Urothelium cell line (cell line): ENCODE measurements around the gene ABHD5.
A peak's percentile ranks its signal among the peaks of the same experiment; 100 is the strongest.

Source experiments
- DNase-seq: peaks from one replicate; pipeline ENCODE4 v3.0.0; 2011; ENCODE audit warnings: low spot score, mixed read lengths
- FAIRE-seq: peaks from 2 replicates; lab custom pipeline; 2011; peaks lifted over from hg19 to GRCh38; lab: Jason Lieb, UNC

ABHD5 gene

DNA sequence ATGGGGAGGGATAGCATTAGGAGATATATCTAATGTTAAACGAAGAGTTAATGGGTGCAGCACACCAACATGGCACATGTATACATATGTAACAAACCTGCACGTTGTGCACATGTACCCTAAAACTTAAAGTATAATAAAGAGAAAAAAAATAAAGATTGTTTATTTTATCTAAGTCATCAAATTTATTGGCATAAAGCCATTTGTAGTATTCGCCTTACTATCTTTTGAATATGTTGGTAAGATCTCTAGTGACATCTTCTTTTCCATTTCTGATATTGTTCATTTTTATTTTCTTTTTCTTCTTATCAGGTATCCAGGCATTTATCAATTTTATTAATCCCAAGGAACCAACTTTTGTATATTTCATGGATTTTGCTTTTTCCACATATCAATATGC is 5.8 kb upstream of the ABHD5 start:
- FAIRE-seq (no peak), DNase-seq (no peak)

DNA sequence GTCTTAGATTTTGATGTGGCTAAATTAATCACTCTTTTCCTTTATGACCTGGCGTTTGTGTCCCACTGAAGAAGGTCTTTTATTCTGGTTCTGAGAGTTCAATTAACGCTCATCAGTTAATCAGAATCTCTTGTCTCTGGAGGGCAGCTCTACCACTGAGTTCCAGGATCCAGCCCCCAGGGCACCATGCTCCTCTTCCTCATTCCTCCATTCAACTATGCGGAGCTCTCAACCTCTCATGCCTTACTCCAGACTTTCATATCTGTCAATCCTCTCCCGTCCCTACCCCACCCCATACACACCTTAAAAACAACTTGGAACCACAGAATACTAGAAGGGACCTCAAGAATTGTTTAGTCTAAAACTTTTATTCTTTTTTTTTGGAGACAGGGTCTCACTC is 4.8 kb upstream of the ABHD5 start:
- DNase-seq, result no peak
- FAIRE-seq, result no peak

DNA sequence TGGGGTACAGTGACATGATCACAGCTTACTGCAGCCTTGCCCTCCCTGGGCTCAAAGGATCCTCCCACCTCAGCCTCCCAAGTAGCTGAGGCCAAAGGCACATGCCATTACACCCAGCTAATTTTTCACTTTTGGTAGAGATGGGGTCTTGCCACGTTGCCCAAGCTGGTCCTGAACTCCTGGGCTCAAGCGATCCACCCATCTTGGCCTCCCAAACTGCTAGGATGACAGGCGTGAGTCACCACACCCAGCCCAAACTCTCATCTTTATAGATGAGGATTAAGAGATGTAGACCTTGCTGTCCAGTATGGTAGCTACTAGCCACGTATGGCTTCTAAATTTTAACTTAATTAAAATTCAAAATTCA is 4.4 kb upstream of the ABHD5 start:
- DNase-seq, result no peak
- no peak for FAIRE-seq

DNA sequence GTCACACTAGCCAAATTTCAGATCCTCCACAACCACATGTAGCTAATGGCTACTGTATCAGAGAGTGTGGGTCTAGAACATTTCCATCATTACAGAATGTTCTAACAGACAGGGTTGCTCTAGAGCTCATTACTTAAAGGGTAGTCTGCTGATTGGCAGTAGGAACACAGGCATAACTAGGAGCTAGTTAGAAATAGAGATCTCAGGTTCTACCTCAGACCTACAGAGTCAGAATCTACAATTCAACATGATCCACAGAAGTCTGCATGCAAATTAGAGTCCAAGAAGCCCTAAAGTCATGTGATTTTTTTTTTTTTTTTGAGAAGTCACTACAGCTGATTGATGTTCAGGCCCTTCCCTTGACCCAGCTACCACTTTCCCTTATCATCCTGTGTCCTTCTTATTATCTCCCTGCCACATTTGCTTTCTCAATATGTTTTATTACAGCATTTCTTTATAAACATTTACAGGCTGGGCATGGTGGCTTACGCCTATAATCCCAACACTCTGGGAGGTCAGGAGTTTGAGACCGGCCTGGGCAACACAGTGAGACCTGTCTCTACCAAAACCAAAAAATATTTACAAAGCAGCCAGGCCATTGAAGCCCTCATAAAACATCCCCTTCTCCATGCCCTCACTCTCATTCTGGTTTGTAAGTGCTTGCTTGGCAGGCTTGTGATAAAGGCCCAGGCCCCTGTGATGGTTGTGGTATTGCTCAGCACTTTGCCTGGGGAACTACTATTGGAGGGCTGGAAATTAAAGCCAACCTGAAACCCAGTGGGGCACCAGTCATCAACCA is 3.8 kb upstream of the ABHD5 start:
- FAIRE-seq (no peak), DNase-seq (no peak)

DNA sequence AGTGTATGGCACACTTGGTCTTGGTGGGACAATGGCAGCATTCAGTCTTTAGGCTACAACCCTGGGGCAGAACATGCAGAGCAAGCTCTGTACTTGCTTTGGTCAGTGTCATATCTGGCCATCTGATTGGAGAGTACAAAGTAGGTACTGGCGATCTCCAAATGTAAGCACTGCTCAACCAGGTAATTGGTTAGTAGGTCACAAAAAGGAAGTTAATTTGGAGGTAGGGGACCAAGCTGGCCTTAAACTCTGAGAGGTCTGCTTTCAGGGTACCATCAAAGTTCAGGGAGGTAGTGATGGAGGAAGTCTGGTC is 3.3 kb upstream of the ABHD5 start:
- FAIRE-seq (no peak), DNase-seq (no peak)

DNA sequence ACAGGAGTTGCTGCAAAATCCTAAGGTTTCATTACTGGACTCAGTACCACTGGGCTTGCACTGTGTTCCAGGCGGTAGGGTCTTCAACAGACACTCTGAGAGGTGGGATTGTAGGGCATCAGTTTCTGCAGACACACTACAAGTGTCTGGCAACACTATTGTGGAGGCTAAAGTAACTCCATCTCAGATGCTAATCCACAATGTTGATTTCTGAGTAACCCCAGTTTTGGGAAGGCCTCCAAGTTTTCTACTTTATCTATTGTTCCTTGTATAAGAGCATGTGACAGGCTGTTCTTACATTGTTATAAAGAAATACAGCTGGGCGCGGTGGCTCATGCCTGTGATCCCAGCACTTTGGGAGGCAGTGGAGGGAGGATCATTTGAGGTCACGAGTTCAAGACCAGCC is 2.5 kb upstream of the ABHD5 start:
- no peak for FAIRE-seq
- no peak for DNase-seq

DNA sequence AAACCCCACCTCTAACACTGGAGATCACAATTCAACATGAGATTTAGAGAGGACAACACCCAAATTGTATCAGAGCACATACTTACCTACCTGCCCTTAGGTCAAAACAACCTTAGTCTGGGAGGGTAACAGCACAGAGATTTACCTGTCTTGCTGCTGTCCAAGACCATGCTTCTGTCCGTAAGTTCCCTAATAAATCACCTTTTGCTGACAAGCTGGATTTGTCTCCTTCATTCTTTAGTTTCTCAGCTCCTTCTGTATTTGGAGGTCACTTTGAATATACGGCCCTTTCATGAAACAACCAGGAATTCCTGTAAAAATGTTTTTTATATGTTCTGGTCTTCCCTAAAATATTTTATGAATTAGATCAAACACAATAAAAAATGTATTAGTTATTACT is 1.6 kb upstream of the ABHD5 start:
- no peak for DNase-seq

DNA sequence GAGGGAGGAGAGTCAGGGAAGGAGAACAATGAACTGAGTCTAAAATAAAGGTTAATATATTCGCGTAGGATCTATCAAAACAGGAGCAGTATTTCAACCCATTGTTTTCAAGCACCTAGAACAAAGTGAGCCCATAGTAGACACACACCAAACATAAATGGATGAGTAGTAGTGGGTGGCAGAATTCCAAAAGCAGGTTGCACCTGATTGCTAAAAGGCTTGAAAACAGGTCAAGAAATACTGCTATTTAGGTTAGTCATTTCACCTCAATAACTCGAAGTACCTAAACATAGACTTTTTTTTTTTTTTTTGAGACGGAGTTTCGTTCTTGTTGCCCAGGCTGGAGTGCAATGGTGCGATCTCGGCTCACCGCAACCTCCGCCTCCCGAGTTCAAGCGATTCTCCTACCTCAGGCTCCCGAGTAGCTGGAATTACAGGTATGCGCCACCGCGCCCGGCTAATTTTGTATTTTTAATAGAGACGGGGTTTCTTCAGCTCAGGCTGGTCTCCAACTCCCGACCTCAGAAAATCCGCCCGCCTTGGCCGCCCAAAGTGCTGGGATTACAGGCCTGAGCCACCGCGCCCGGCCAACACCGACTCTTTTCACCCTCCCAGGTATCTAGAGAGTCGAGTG is 855 bp upstream of the ABHD5 start:
- DNase-seq (no peak), FAIRE-seq (no peak)

More for the DNA sequence above, 1.6 kb upstream of the ABHD5 start:
- FAIRE-seq, result no peak

DNA sequence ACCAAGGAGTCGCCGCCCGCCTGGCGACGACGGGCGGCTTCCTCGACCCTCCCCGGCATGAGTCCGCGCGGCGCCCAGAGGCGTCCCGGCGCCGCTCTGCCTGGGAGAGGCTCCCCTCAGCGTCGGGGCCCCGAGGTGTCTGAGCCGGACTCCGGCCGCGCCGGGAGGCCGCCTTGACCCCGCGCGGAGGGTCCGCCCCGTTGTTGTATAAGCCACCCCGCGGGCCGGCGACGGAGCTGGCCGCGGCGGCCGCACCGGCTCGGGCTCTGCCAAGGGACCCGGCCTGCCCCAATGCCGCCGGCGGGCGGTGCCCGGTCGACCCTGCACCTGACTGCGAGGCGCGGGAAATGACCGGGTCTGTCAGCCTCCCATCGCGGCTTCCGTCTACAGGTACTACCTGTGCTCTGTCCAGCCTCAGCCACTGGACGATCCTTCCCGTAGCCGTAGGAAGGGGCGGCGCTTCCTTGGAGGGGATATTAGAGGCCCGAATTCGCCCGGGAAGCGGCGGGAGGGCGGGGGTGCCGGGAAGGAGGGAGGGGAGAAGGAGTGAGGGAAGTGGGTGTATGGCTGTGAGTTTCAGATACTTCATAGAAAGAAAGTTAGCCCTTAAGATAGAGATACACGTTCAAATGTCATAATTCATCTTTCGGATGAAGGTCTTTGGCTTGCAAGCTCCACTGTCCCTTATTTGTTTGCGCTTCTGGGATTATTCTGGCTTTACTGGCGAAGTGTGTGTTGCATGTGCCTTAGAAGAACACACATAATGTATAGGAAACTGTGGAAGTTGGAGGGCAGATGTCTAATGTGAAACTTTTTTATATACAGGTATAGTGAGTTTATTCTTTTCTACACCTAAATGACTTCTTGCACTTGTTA is 620 bp downstream of the ABHD5 start:
- peak; percentile 70 for DNase-seq
- no peak for FAIRE-seq

DNA sequence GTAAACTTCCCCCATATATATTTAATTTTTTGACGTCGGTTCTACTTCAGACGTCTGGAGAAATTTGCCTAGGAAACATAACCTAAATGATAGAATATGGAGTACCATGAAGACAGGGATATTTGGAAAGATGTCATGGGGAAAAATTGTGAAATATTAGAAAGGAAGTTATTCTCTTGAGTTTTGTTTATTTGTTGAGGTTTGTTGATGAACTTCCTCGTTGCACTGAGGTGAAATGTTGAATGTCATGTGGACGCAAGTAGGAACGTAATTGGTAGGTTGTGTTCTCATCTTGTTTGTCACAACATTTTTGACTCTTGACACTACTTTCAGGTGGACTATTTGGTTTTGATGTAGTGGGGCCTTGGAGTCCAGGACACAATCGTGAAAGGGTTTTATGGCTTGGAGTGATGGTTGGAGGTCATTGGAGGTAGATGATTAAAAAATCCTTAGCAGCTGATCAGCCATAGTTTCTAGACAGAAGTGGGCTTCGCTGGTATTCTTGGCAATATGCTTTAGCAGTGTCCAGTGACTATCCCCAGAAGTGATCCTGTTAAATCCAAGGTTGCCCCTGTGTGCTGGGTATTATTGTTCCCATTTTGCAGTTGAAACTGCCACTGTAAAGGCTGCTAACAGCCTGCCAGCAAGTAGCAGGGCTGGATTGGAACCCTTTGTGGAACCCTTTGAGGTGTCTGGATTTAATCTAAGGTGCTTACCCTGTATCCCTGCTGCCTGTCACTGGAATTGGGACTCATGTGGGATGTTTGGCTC is 1.5 kb downstream of the ABHD5 start:
- no peak for FAIRE-seq
- DNase-seq, result no peak

DNA sequence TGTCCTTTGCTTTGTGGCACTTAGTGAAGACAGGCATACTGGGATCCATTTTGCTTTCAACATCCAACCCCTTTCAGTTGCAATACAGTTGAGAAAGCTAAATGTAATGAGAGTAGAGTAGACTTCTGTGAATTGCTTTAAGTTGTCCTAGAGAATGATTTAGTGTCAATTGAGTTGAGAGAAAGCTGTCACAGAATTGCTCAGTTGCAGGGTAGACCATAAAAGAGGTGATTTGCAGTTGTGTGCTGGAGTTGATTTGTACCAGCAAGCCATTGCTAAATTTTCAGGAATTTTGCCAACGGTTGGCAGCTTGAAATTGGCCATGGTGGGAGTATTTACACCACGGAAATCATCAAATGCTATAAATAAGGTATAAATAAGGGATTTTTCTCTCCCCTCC is 2.2 kb downstream of the ABHD5 start:
- FAIRE-seq (no peak), DNase-seq (no peak)

DNA sequence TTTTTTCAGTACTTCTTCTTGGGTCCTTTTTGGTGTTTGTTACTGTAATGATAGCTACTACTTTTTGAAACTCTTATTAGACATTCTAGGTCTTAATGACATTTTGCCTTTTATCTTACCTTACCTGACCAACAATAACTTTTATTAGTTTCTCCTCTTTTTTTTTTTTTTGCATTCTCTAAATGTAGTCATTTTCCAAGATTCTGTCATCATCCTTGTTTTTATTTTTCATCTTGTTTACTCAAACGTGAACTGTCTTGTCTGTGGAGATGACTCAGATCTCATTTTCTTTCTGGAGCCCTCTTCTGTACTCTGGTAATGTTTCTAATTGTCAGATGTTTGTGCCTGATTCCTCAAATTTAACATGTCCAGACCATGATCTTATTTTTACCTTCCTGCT is 2.9 kb downstream of the ABHD5 start:
- FAIRE-seq, result no peak

DNA sequence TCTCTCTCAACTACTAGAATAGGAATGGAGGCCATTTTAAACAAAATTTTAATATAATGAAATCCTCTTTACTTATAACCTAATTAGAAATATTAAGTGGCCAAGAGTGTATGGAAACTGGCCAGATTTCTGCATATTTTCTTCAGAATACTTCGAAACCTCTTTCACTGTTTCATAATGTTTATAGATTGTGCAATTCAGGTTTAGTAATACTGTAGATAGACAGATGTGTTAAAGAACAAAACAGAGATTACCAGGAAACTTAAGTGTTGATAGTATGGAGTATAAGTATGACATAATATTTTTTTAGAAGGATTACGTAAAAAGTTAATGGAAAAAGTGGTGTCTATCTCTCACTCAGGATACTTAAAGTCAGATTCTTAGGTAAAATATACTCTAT is 4.7 kb downstream of the ABHD5 start:
- FAIRE-seq, result no peak
- DNase-seq, result no peak

More for the DNA sequence above, 2.9 kb downstream of the ABHD5 start:
- DNase-seq, result no peak

DNA sequence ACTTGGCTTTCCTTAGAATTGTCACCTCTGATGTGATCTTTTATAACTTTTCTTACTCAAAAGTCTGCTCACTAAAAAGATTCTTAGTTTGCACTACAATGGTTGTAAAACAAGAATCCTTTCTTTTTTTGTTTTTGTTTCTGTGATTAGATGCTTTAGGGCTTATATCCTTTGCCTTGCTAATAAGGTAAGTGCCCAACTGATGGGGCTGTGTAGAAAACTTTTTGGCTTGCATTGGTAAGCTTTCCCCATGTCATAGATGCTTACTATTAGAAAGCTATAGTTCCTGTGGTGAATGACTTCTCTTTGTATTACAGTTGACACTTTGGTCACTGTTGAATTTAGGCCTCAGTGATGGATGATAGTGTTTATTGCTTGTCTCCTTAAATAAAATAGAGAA is 5.1 kb downstream of the ABHD5 start:
- DNase-seq (no peak), FAIRE-seq (no peak)

DNA sequence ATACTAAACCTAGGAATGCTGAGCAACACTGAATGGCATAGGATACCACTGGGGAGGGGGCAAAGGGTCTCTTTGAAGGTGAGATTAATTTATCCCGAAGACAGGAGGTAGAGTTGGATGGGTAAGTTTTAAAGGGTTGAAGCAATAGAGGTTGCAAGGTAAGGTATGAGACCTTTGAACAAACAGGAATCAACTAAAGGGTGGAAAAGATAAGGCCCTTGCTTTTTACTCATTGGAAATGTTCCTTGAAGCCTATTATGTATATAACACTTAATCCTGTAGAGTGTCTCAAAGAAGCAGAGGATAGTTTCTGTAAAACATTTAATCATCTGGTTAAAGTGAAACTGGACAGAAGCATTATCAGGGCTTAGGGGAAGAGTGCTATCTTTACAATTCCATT is 5.7 kb downstream of the ABHD5 start:
- no peak for FAIRE-seq
- no peak for DNase-seq

DNA sequence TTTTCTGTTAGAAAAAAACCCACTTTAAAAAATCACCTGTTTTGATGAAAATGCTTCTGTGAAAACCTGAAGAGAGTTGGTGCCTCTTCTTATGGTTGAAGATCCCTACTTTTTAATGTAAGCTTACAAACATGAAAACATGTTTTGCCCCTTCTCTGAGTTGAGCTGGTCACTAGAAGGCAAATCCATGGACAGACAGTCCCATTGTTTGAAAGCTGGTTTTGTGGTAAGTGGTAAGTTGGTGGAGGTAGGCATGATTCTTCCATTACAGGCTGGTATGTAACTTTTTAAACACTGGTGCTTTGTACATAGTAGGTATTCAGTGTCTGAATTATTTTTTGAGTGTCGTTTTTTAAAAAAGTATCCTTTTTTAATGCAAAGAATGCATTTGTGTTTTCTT is 6.1 kb downstream of the ABHD5 start:
- FAIRE-seq (no peak), DNase-seq (no peak)

DNA sequence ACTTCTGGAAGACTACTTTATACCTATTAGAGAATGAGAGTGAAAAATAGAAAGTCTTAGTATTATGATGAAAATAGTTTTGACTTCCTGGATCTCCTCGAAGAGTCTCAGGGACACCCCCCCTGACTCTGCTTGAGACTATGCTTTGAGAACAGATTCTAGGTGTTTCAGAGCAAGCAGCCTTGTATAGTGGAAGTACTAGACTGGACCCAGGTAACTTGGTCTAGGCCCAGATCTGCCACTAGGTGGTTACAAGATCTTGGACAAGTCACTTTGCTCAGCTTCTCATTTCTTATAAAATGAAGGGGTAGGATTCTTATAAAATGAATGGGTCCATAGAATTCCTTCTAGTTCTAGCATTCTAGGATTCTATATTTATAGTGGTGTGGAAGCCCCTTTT is 9.1 kb downstream of the ABHD5 start:
- DNase-seq, result no peak
- no peak for FAIRE-seq

DNA sequence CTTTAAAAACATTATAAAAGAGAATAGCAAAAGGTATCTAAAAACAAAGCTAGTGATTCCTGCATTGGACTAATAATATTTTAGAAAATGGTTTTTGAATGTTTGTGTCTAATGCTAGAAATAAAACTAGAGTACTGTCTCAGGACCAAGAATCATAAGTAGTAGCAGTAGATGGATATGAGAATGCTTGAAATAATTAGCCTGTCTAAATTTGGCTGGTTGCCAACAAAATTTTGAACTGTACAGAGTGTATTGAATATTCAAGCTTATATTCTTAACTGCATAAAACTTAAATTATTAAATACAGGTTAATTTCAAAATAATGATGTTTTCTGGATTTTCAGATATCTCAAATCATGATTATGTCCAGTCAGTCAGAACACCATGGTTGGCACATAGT is 14.0 kb downstream of the ABHD5 start:
- DNase-seq, result no peak
- FAIRE-seq, result no peak

DNA sequence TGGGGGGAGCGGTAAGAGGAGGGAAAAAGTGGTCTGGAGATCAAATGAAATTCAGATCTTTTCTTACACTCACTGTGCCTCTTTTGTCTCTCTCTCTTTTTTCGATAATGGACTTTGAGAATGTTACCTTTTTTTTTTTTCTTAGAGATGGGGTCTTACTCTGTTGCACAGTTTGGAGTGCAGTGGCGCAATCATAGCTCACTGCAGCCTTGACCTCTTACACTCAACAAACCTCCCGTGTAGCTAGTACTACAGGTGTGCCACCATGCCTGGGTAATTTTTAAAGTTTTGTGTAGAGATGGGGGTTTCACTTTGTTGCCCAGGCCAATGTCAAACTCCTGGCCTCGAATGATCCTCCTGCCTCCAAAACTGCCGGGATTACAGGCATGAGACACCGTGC is 15.6 kb downstream of the ABHD5 start:
- FAIRE-seq (no peak), DNase-seq (no peak)

DNA sequence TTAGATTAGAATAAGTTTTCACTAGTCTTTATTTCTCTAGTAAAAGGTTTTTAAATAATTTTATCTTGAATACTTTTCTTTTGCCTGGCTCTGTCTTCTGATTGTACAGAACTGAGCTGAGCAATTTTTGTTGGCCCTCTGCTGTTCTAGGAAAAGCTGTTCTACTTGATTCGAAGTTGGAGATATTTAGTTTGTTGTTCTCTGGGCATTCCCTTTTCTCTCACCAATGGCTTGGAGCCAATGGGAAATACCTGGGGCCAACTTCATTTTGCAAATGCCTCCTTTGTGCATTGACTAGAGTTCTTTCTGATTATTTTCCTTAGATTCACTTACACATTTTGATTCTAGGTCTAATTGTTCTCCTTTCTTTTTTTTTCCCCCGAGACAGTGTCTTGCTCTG is 16.5 kb downstream of the ABHD5 start:
- DNase-seq (no peak), FAIRE-seq (no peak)

DNA sequence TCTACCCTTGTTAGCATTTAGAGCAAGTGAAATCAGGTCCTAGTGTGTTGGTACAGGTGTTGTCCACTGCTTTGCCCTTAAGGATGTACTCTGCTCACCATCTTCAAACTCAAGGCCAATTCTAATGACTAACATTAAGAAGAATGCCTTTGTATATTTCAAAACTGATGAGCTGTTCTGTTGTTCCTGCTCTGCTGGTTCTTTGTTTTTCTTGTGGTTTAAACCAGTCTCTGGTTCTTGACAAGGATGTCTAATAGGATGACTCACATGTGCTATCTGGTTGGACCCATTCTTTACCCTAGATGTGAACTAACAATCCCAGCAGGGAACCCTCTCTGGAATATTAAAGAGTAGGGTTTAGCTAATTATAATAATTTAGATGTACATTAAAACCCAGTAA is 17.3 kb downstream of the ABHD5 start:
- no peak for FAIRE-seq

More for the DNA sequence above, 17.3 kb downstream of the ABHD5 start:
- DNase-seq, result peak; percentile 82
